Neural cell (in vitro differentiated cells): ENCODE results near the gene ICE1. TPM values are rescaled to one million over a fixed set of nuclear protein-coding genes. Genes with fewer than 3 reads are reported as not detected.

Source experiments
- H2AFZ ChIP-seq: fragments of 200-600, 300-800 bp; sonication (generic), shearing (Covaris generic); 2 replicates; pipeline ENCODE4 v1.6.0; 2014; ENCODE audit warnings: low read depth, mild to moderate bottlenecking, antibody characterized with exemption, low read length, moderate library complexity
- H3F3A ChIP-seq: fragments of 200-600 bp; shearing (Covaris generic); 2 replicates; pipeline ENCODE4 v1.6.1; 2016; ENCODE audit warnings: mild to moderate bottlenecking, moderate library complexity, mixed read lengths, antibody characterized with exemption, low read length; ENCODE audit not compliant: insufficient read depth, poor library complexity, severe bottlenecking
- H3K27ac ChIP-seq: fragments of 200-600, 300-800 bp; sonication (generic), shearing (Covaris generic); 2 replicates; pipeline ENCODE4 v1.5.1; 2014; ENCODE audit warnings: mild to moderate bottlenecking, low read length, moderate library complexity
- H3K27me3 ChIP-seq: fragments of 300-800, 200-600 bp; sonication (generic), shearing (Covaris generic); 2 replicates; pipeline ENCODE4 v1.6.0; 2014; ENCODE audit warnings: mild to moderate bottlenecking, low read depth, low read length, moderate library complexity; ENCODE audit not compliant: insufficient read depth
- H3K36me3 ChIP-seq: fragments of 300-800, 200-600 bp; sonication (generic), shearing (Covaris generic); 2 replicates; pipeline ENCODE4 v1.5.1; 2014; ENCODE audit warnings: mild to moderate bottlenecking, antibody characterized with exemption, low read length, moderate library complexity; ENCODE audit not compliant: insufficient read depth
- H3K4me2 ChIP-seq: fragments of 300-800, 200-600 bp; sonication (generic), shearing (Covaris generic); 2 replicates; pipeline ENCODE4 v1.6.0; 2014; ENCODE audit warnings: mild to moderate bottlenecking, low read length
- H3K4me3 ChIP-seq: fragments of 300-800, 200-600 bp; sonication (generic), shearing (Covaris generic); 2 replicates; pipeline ENCODE4 v1.5.1; 2014; ENCODE audit warnings: mild to moderate bottlenecking, low read length, moderate library complexity
- H3K79me2 ChIP-seq: fragments of 200-600 bp; shearing (Covaris generic); replicated peaks from 2 replicates; pipeline ENCODE4 v1.6.0; 2014; ENCODE audit warnings: mild to moderate bottlenecking, low read length, moderate library complexity; ENCODE audit not compliant: insufficient read depth
- H3K9ac ChIP-seq: fragments of 300-800, 200-600 bp; sonication (generic), shearing (Covaris generic); 2 replicates; pipeline ENCODE4 v1.6.1; 2016; ENCODE audit warnings: mild to moderate bottlenecking, low read length, mixed read lengths
- H3K9me2 ChIP-seq: fragments of 200-600 bp; shearing (Covaris generic); 2 replicates; pipeline ENCODE4 v1.6.1; 2016; ENCODE audit warnings: mild to moderate bottlenecking, low read length, mixed read lengths; ENCODE audit not compliant: insufficient read depth
- H3K9me3 ChIP-seq: fragments of 200-600, 300-800 bp; sonication (generic), shearing (Covaris generic); 2 replicates; pipeline ENCODE4 v1.6.1; 2016; ENCODE audit warnings: mild to moderate bottlenecking, mixed run types, low read length, moderate library complexity, mixed read lengths
- H4K20me1 ChIP-seq: fragments of 200-600 bp; shearing (Covaris generic); 2 replicates; pipeline ENCODE4 v1.6.1; 2016; ENCODE audit warnings: mild to moderate bottlenecking, mixed run types; ENCODE audit not compliant: insufficient read depth
- EP300 ChIP-seq: fragments of 450-650 bp; conservative IDR thresholded peaks from 2 replicates; pipeline ENCODE4 v1.6.1; 2014; ENCODE audit warnings: antibody characterized with exemption, mild to moderate bottlenecking, moderate library complexity; ENCODE audit not compliant: poor library complexity, severe bottlenecking
- EZH2 ChIP-seq: fragments of 200-600, 300-800 bp; shearing (Covaris generic), sonication (generic); IDR thresholded peaks from 2 replicates; pipeline ENCODE4 v1.6.1; 2014; ENCODE audit warnings: antibody characterized with exemption, low read length, borderline replicate concordance, mild to moderate bottlenecking; ENCODE audit not compliant: insufficient read depth, poor library complexity, severe bottlenecking
- MXI1 ChIP-seq: fragments of 450-650 bp; conservative IDR thresholded peaks from 2 replicates; pipeline ENCODE4 v1.6.1; 2014; ENCODE audit warnings: antibody characterized with exemption, mild to moderate bottlenecking; ENCODE audit not compliant: poor library complexity, severe bottlenecking
- POLR2AphosphoS5 ChIP-seq: IDR thresholded peaks from 2 replicates; pipeline ENCODE4 v1.6.1; 2012
- RAD21 ChIP-seq: fragments of 450-650 bp; conservative IDR thresholded peaks from 2 replicates; pipeline ENCODE4 v1.6.1; 2014; ENCODE audit warnings: antibody characterized with exemption, mild to moderate bottlenecking, moderate library complexity
- REST ChIP-seq: IDR thresholded peaks from 2 replicates; pipeline ENCODE4 v1.6.1; 2012; ENCODE audit warnings: borderline replicate concordance
- SMC3 ChIP-seq: fragments of 450-650 bp; conservative IDR thresholded peaks from 2 replicates; pipeline ENCODE4 v1.6.1; 2014; ENCODE audit warnings: antibody characterized with exemption, mild to moderate bottlenecking, moderate library complexity; ENCODE audit not compliant: poor library complexity
- TAF1 ChIP-seq: IDR thresholded peaks from 2 replicates; pipeline ENCODE4 v1.6.1; 2012; ENCODE audit warnings: low read depth
- polyA plus RNA-seq: library from polyadenylated mRNA; depleted of rRNA; stranded (reverse); fragments of >200 nt; gene quantifications from 2 replicates; pipeline ENCODE4 v1.2.3, GENCODE V29; 2014
- TF ChIP-seq, protein P1 (sequence below): fragments of 450-650 bp; IDR thresholded peaks from 2 replicates; pipeline ENCODE4 v1.5.1; 2014; ENCODE audit warnings: antibody characterized with exemption, mild to moderate bottlenecking, moderate library complexity; ENCODE audit not compliant: poor library complexity, severe bottlenecking

ICE1 gene
- polyA plus RNA-seq, 1 donor from 2014 or later, result 22.1 TPM

DNA sequence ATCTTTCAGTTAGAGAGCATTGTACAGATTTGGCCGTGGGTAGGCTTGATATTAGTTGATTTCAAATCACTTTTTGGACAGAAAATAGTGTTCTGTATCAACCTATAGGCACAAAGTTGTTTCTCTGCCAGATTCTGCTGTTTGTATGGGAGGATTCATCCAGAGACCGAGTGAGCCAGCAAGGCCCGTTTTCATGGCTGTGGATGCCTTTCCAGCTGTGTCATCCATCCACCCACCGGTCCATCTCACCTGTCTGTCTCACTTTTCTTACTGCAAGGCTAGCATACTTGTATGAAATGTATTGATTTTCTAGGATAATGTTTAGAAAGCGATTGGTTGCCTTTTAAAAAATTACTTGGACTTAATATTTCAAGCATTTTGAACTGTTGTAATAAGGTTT is 34.4 kb downstream of the ICE1 start:
- no peaks in the 10 kb centered on the region for H3K27me3 ChIP-seq
- H3K9me2 ChIP-seq, result no peaks in the 10 kb centered on the region
- no peaks in the 10 kb centered on the region for H3K9me3 ChIP-seq
- H4K20me1 ChIP-seq, result no peaks in the 10 kb centered on the region
- H2AFZ ChIP-seq, result no peak overlapping the region
- H3K9ac ChIP-seq, result no peak overlapping the region
- TF ChIP-seq, protein P1, sequence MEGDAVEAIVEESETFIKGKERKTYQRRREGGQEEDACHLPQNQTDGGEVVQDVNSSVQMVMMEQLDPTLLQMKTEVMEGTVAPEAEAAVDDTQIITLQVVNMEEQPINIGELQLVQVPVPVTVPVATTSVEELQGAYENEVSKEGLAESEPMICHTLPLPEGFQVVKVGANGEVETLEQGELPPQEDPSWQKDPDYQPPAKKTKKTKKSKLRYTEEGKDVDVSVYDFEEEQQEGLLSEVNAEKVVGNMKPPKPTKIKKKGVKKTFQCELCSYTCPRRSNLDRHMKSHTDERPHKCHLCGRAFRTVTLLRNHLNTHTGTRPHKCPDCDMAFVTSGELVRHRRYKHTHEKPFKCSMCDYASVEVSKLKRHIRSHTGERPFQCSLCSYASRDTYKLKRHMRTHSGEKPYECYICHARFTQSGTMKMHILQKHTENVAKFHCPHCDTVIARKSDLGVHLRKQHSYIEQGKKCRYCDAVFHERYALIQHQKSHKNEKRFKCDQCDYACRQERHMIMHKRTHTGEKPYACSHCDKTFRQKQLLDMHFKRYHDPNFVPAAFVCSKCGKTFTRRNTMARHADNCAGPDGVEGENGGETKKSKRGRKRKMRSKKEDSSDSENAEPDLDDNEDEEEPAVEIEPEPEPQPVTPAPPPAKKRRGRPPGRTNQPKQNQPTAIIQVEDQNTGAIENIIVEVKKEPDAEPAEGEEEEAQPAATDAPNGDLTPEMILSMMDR, result no peak
- TF ChIP-seq POLR2AphosphoS5 (no peak), EZH2 (no peak), REST (no peak), EP300 (no peak), MXI1 (no peak), SMC3 (no peak), TAF1 (no peak), RAD21 (no peak)
- no peak overlapping the region for H3K4me2 ChIP-seq
- no peaks in the 10 kb centered on the region for H3F3A ChIP-seq
- no peak overlapping the region for H3K27ac ChIP-seq
- H3K36me3 ChIP-seq, result peaks cover 13% of the 10 kb centered on the region
- H3K79me2 ChIP-seq, result no peaks in the 10 kb centered on the region
- no peak overlapping the region for H3K4me3 ChIP-seq

- H4K20me1 ChIP-seq, result no peaks in the 10 kb centered on the region
- H3K9me3 ChIP-seq, result no peaks in the 10 kb centered on the region
- H3K79me2 ChIP-seq, result no peaks in the 10 kb centered on the region
- H3K9ac ChIP-seq, result no peak overlapping the region
- TF ChIP-seq TAF1, result no peak
- TF ChIP-seq REST, result no peak
- no peak for TF ChIP-seq POLR2AphosphoS5
- no peak for TF ChIP-seq SMC3
- no peak for TF ChIP-seq MXI1
- TF ChIP-seq RAD21, result no peak
- TF ChIP-seq EP300, result no peak
- TF ChIP-seq EZH2, result no peak
- TF ChIP-seq, protein P1, result no peak
- no peaks in the 10 kb centered on the region for H3K27me3 ChIP-seq
- H3K36me3 ChIP-seq, result peaks cover 24% of the 10 kb centered on the region
- no peak overlapping the region for H3K4me3 ChIP-seq
- no peak overlapping the region for H2AFZ ChIP-seq
- H3K27ac ChIP-seq, result no peak overlapping the region
- no peaks in the 10 kb centered on the region for H3K9me2 ChIP-seq
- no peaks in the 10 kb centered on the region for H3F3A ChIP-seq
- H3K4me2 ChIP-seq, result no peak overlapping the region
Measured at GRCh38 chr5:5460311-5460710, 37.8 kb downstream of the ICE1 start.
